Measurements from ENCODE around the gene MPEG1.

MPEG1 gene

GRCh38 chr11:59216641-59217564 lies 4.2 kb upstream of the MPEG1 start:
- Histone ChIP-seq H3K4me1 (ENCODE audit: control insufficient read depth, low read depth, low read length) (no peaks in the 10 kb centered on the region), H4K5ac (ENCODE audit: low read length) (no peak overlapping the region), H3K27ac (ENCODE audit: low read depth, low read length) (no peak overlapping the region), H3K79me1 (ENCODE audit: low read length) (no peaks in the 10 kb centered on the region), H3K18ac (ENCODE audit: low read length) (no peak overlapping the region), H3K9ac (ENCODE audit: low read length) (no peak overlapping the region), H3K4me3 (ENCODE audit: low read length) (no peak overlapping the region), H2BK15ac (replicated peaks; ENCODE audit: low read depth) (no peak overlapping the region), H2BK120ac (ENCODE audit: low read depth, low read length) (no peak overlapping the region), H3K23ac (ENCODE audit: low read length) (no peak overlapping the region), H2BK5ac (ENCODE audit: low read length) (no peak overlapping the region), H3K56ac (ENCODE audit: low read length) (no peak overlapping the region), H3K4me2 (ENCODE audit: low read length) (no peak overlapping the region), H3K27me3 (ENCODE audit: insufficient read depth, low read length, poor library complexity) (no peaks in the 10 kb centered on the region), H4K8ac (ENCODE audit: low read depth, low read length) (no peak overlapping the region), H3K79me2 (ENCODE audit: control insufficient read depth, insufficient read depth, low read length) (no peaks in the 10 kb centered on the region), H3K4ac (ENCODE audit: low read depth, low read length) (no peak overlapping the region), H3K36me3 (ENCODE audit: control insufficient read depth, insufficient read depth, low read length) (no peaks in the 10 kb centered on the region), H2AK5ac (ENCODE audit: low read length) (no peak overlapping the region)
- no CpG with 5 or more reads among the region's 9 CpGs for WGBS (ENCODE audit: extremely low coverage, insufficient coverage, low lambda C conversion rate)
- no peak for DNase-seq

GRCh38 chr11:59214141-59214893 lies 1.6 kb upstream of the MPEG1 start:
- Histone ChIP-seq H3K4me2 (ENCODE audit: low read length) (no peak overlapping the region), H4K8ac (ENCODE audit: low read depth, low read length) (no peak overlapping the region), H3K27ac (ENCODE audit: low read depth, low read length) (no peak overlapping the region), H2AK5ac (ENCODE audit: low read length) (no peak overlapping the region), H2BK120ac (ENCODE audit: low read depth, low read length) (no peak overlapping the region), H3K79me2 (ENCODE audit: control insufficient read depth, insufficient read depth, low read length) (no peaks in the 10 kb centered on the region), H3K4me1 (ENCODE audit: control insufficient read depth, low read depth, low read length) (no peaks in the 10 kb centered on the region), H3K4ac (ENCODE audit: low read depth, low read length) (no peak overlapping the region), H3K4me3 (ENCODE audit: low read length) (no peak overlapping the region), H3K36me3 (ENCODE audit: control insufficient read depth, insufficient read depth, low read length) (no peaks in the 10 kb centered on the region), H3K56ac (ENCODE audit: low read length) (no peak overlapping the region), H3K27me3 (ENCODE audit: insufficient read depth, low read length, poor library complexity) (no peaks in the 10 kb centered on the region), H4K5ac (ENCODE audit: low read length) (no peak overlapping the region), H2BK5ac (ENCODE audit: low read length) (no peak overlapping the region), H3K23ac (ENCODE audit: low read length) (no peak overlapping the region), H3K79me1 (ENCODE audit: low read length) (no peaks in the 10 kb centered on the region), H2BK15ac (replicated peaks; ENCODE audit: low read depth) (no peak overlapping the region), H3K18ac (ENCODE audit: low read length) (no peak overlapping the region), H3K9ac (ENCODE audit: low read length) (no peak overlapping the region)
- no CpG with 5 or more reads among the region's 2 CpGs for WGBS (ENCODE audit: extremely low coverage, insufficient coverage, low lambda C conversion rate)
- no peak for DNase-seq

- H3K79me2 ChIP-seq (ENCODE audit: control insufficient read depth, insufficient read depth, low read length), result no peaks in the 10 kb centered on the region
- no peak for DNase-seq
- no peak overlapping the region for H3K4me3 ChIP-seq (ENCODE audit: low read length)
- H4K8ac ChIP-seq (ENCODE audit: low read depth, low read length), result no peak overlapping the region
- no peaks in the 10 kb centered on the region for H3K4me1 ChIP-seq (ENCODE audit: control insufficient read depth, low read depth, low read length)
- H2BK120ac ChIP-seq (ENCODE audit: low read depth, low read length), result no peak overlapping the region
- no peak overlapping the region for H3K27ac ChIP-seq (ENCODE audit: low read depth, low read length)
- H3K27me3 ChIP-seq (ENCODE audit: insufficient read depth, low read length, poor library complexity), result no peaks in the 10 kb centered on the region
- H3K4ac ChIP-seq (ENCODE audit: low read depth, low read length), result no peak overlapping the region
- H3K4me2 ChIP-seq (ENCODE audit: low read length), result no peak overlapping the region
- H4K5ac ChIP-seq (ENCODE audit: low read length), result no peak overlapping the region
- H3K36me3 ChIP-seq (ENCODE audit: control insufficient read depth, insufficient read depth, low read length), result no peaks in the 10 kb centered on the region
- H3K18ac ChIP-seq (ENCODE audit: low read length), result no peak overlapping the region
- H3K23ac ChIP-seq (ENCODE audit: low read length), result no peak overlapping the region
- no peak overlapping the region for H3K56ac ChIP-seq (ENCODE audit: low read length)
- H2BK5ac ChIP-seq (ENCODE audit: low read length), result no peak overlapping the region
- H3K79me1 ChIP-seq (ENCODE audit: low read length), result no peaks in the 10 kb centered on the region
- no peak overlapping the region for H2BK15ac ChIP-seq (replicated peaks; ENCODE audit: low read depth)
- H3K9ac ChIP-seq (ENCODE audit: low read length), result no peak overlapping the region
- H2AK5ac ChIP-seq (ENCODE audit: low read length), result no peak overlapping the region
- WGBS (ENCODE audit: extremely low coverage, insufficient coverage, low lambda C conversion rate), result no CpG with 5 or more reads among the region's 7 CpGs
These were observed 505 bp downstream of the MPEG1 start for GRCh38 chr11:59212222-59212621.

- Histone ChIP-seq H3K27ac (ENCODE audit: low read depth, low read length) (no peak overlapping the region), H3K56ac (ENCODE audit: low read length) (no peak overlapping the region), H4K5ac (ENCODE audit: low read length) (no peak overlapping the region), H3K4me2 (ENCODE audit: low read length) (no peak overlapping the region), H2BK120ac (ENCODE audit: low read depth, low read length) (no peak overlapping the region), H3K9ac (ENCODE audit: low read length) (no peak overlapping the region), H3K79me2 (ENCODE audit: control insufficient read depth, insufficient read depth, low read length) (no peaks in the 10 kb centered on the region), H3K79me1 (ENCODE audit: low read length) (no peaks in the 10 kb centered on the region), H3K27me3 (ENCODE audit: insufficient read depth, low read length, poor library complexity) (no peaks in the 10 kb centered on the region), H3K18ac (ENCODE audit: low read length) (no peak overlapping the region), H2BK5ac (ENCODE audit: low read length) (no peak overlapping the region), H3K4ac (ENCODE audit: low read depth, low read length) (no peak overlapping the region), H2AK5ac (ENCODE audit: low read length) (no peak overlapping the region), H3K23ac (ENCODE audit: low read length) (no peak overlapping the region), H4K8ac (ENCODE audit: low read depth, low read length) (no peak overlapping the region), H3K4me3 (ENCODE audit: low read length) (no peak overlapping the region), H2BK15ac (replicated peaks; ENCODE audit: low read depth) (no peak overlapping the region), H3K4me1 (ENCODE audit: control insufficient read depth, low read depth, low read length) (no peaks in the 10 kb centered on the region), H3K36me3 (ENCODE audit: control insufficient read depth, insufficient read depth, low read length) (no peaks in the 10 kb centered on the region)
- DNase-seq, result no peak
- no CpG with 5 or more reads among the region's 2 CpGs for WGBS (ENCODE audit: extremely low coverage, insufficient coverage, low lambda C conversion rate)
These were observed 3.8 kb downstream of the MPEG1 start for GRCh38 chr11:59208956-59209355.

- H4K8ac ChIP-seq (ENCODE audit: low read depth, low read length), result no peak overlapping the region
- H3K9ac ChIP-seq (ENCODE audit: low read length), result no peak overlapping the region
- H3K56ac ChIP-seq (ENCODE audit: low read length), result no peak overlapping the region
- no peaks in the 10 kb centered on the region for H3K27me3 ChIP-seq (ENCODE audit: insufficient read depth, low read length, poor library complexity)
- H3K18ac ChIP-seq (ENCODE audit: low read length), result no peak overlapping the region
- peak; percentile 65 for DNase-seq
- no peaks in the 10 kb centered on the region for H3K79me1 ChIP-seq (ENCODE audit: low read length)
- no peaks in the 10 kb centered on the region for H3K4me1 ChIP-seq (ENCODE audit: control insufficient read depth, low read depth, low read length)
- no peak overlapping the region for H3K4ac ChIP-seq (ENCODE audit: low read depth, low read length)
- no peaks in the 10 kb centered on the region for H3K79me2 ChIP-seq (ENCODE audit: control insufficient read depth, insufficient read depth, low read length)
- H2AK5ac ChIP-seq (ENCODE audit: low read length), result no peak overlapping the region
- no peak overlapping the region for H2BK120ac ChIP-seq (ENCODE audit: low read depth, low read length)
- no peak overlapping the region for H2BK5ac ChIP-seq (ENCODE audit: low read length)
- H4K5ac ChIP-seq (ENCODE audit: low read length), result no peak overlapping the region
- H3K27ac ChIP-seq (ENCODE audit: low read depth, low read length), result no peak overlapping the region
- H3K23ac ChIP-seq (ENCODE audit: low read length), result no peak overlapping the region
- no peak overlapping the region for H3K4me3 ChIP-seq (ENCODE audit: low read length)
- no CpG with 5 or more reads among the region's 5 CpGs for WGBS (ENCODE audit: extremely low coverage, insufficient coverage, low lambda C conversion rate)
- H3K4me2 ChIP-seq (ENCODE audit: low read length), result no peak overlapping the region
- H3K36me3 ChIP-seq (ENCODE audit: control insufficient read depth, insufficient read depth, low read length), result no peaks in the 10 kb centered on the region
- H2BK15ac ChIP-seq (replicated peaks; ENCODE audit: low read depth), result no peak overlapping the region
These were observed 4.7 kb downstream of the MPEG1 start for GRCh38 chr11:59207988-59208451.
